Limb (tissue), 2 donors: Measurements from ENCODE around the gene DPM1.

Experiments used
- DNase-seq, 2 donors: peaks; one replicate each; pipeline ENCODE4 v3.0.0-alpha.2; 2016; ENCODE audit errors: extremely low spot score in 2 of 2

Gene DPM1

GRCh38 chr20:50957798-50958614 is at the start of gene DPM1:
Gene DPM1, minus strand, starts transcription at chr20:50958532. Its CDS starts 9 bp downstream, at chr20:50958523.
- DNase-seq, result peak in 1 of 2 donors; percentile 92

- no peak for DNase-seq
Observed at GRCh38 chr20:51005214-51005613, 46.9 kb upstream of the DPM1 start.

- no peak for DNase-seq
Observed at GRCh38 chr20:51004781-51005180, 46.4 kb upstream of the DPM1 start.

GRCh38 chr20:51004305-51004727 is 46.0 kb upstream of the DPM1 start:
- no peak for DNase-seq

GRCh38 chr20:51003753-51004152 is 45.4 kb upstream of the DPM1 start:
- DNase-seq, result no peak

- no peak for DNase-seq
Observed at GRCh38 chr20:51002633-51003032, 44.3 kb upstream of the DPM1 start.

GRCh38 chr20:51001430-51002265 is 43.3 kb upstream of the DPM1 start:
- DNase-seq, result no peak

GRCh38 chr20:50999355-50999754 is 41.0 kb upstream of the DPM1 start:
- no peak for DNase-seq

GRCh38 chr20:50996901-50997865 is 38.9 kb upstream of the DPM1 start:
- DNase-seq, result no peak

GRCh38 chr20:50995506-50995905 is 37.2 kb upstream of the DPM1 start:
- DNase-seq, result no peak

GRCh38 chr20:50993876-50994275 is 35.5 kb upstream of the DPM1 start:
- DNase-seq, result no peak

- peak in 1 of 2 donors; percentile 25 for DNase-seq
Observed at GRCh38 chr20:50992733-50993457, 34.6 kb upstream of the DPM1 start.

- no peak for DNase-seq
Observed at GRCh38 chr20:50992336-50992732, 34.0 kb upstream of the DPM1 start.

- no peak for DNase-seq
Observed at GRCh38 chr20:50991076-50991475, 32.7 kb upstream of the DPM1 start.

GRCh38 chr20:50987493-50988210 is 29.3 kb upstream of the DPM1 start:
- DNase-seq, result peak; percentile 77 to 88

GRCh38 chr20:50983321-50983720 is 25.0 kb upstream of the DPM1 start:
- DNase-seq, result no peak

- DNase-seq, result peak in 1 of 2 donors; percentile 48
Observed at GRCh38 chr20:50982363-50982762, 24.0 kb upstream of the DPM1 start.

GRCh38 chr20:50981714-50982048 is 23.3 kb upstream of the DPM1 start:
- no peak for DNase-seq

- peak; percentile 70 to 77 for DNase-seq
Observed at GRCh38 chr20:50980851-50981713, 22.8 kb upstream of the DPM1 start.
